ENCODE data around the gene LIMS2.

Gene LIMS2

GRCh38 chr2:127597984-127598380 lies 77.3 kb downstream of the LIMS2 start:
- peaks cover 10% of the 10 kb centered on the region; the same call in 1 of the 2 replicates for H3K9me3 ChIP-seq (ENCODE audit: insufficient read depth, low read depth, low read length)
- no peak overlapping the region for H3K9ac ChIP-seq (ENCODE audit: low read depth, low read length, poor library complexity, severe bottlenecking)
- H3K4me1 ChIP-seq (ENCODE audit: insufficient read depth, low read length, poor library complexity, severe bottlenecking) = peaks cover 21% of the 10 kb centered on the region
- peak overlapping the region; percentile 8 for H3K4me2 ChIP-seq (ENCODE audit: low read depth, low read length, poor library complexity, severe bottlenecking)
- no peaks in the 10 kb centered on the region for H3K36me3 ChIP-seq (ENCODE audit: insufficient read depth, low read length)
- no peak for TF ChIP-seq EZH2phosphoT487 (IDR thresholded peaks at IDR 0.05; ENCODE audit: borderline replicate concordance)
- TF ChIP-seq CTCF (conservative IDR thresholded peaks at IDR 0.05; ENCODE audit: low read length) = no peak
- H4K20me1 ChIP-seq (ENCODE audit: insufficient read depth, low read length, poor library complexity, severe bottlenecking) = no peaks in the 10 kb centered on the region
- no peaks in the 10 kb centered on the region for H3F3A ChIP-seq (ENCODE audit: low read depth)
- H2AFZ ChIP-seq (ENCODE audit: low read length) = 0 out of 2 replicates have a peak overlapping the region, but pooled peaks have one; percentile 15
- no peaks in the 10 kb centered on the region for H3K79me2 ChIP-seq (ENCODE audit: insufficient read depth, low read length)
- no peaks in the 10 kb centered on the region for H3K9me2 ChIP-seq (replicated peaks; ENCODE audit: low read depth, low read length)
- H3K27me3 ChIP-seq (ENCODE audit: insufficient read depth, low read length, poor library complexity, severe bottlenecking) = no peaks in the 10 kb centered on the region
- H3K4me3 ChIP-seq (ENCODE audit: low read length, poor library complexity, severe bottlenecking) = no peak overlapping the region

- Histone ChIP-seq H3K9me2 (replicated peaks; ENCODE audit: low read depth, low read length) (no peaks in the 10 kb centered on the region), H3K36me3 (ENCODE audit: insufficient read depth, low read length) (no peaks in the 10 kb centered on the region), H3K27me3 (ENCODE audit: insufficient read depth, low read length, poor library complexity, severe bottlenecking) (no peaks in the 10 kb centered on the region), H3K9ac (ENCODE audit: low read depth, low read length, poor library complexity, severe bottlenecking) (no peak overlapping the region), H3K9me3 (ENCODE audit: insufficient read depth, low read depth, low read length) (peaks cover 8% of the 10 kb centered on the region; the same call in 1 of the 2 replicates), H2AFZ (ENCODE audit: low read length) (no peak overlapping the region), H3K4me3 (ENCODE audit: low read length, poor library complexity, severe bottlenecking) (no peak overlapping the region), H3F3A (ENCODE audit: low read depth) (no peaks in the 10 kb centered on the region), H3K79me2 (ENCODE audit: insufficient read depth, low read length) (no peaks in the 10 kb centered on the region), H3K4me1 (ENCODE audit: insufficient read depth, low read length, poor library complexity, severe bottlenecking) (peaks cover 21% of the 10 kb centered on the region), H3K4me2 (ENCODE audit: low read depth, low read length, poor library complexity, severe bottlenecking) (peak overlapping the region; percentile 8), H4K20me1 (ENCODE audit: insufficient read depth, low read length, poor library complexity, severe bottlenecking) (no peaks in the 10 kb centered on the region)
- TF ChIP-seq CTCF (conservative IDR thresholded peaks at IDR 0.05; ENCODE audit: low read length) (no peak), EZH2phosphoT487 (IDR thresholded peaks at IDR 0.05; ENCODE audit: borderline replicate concordance) (no peak)
These were observed 78.0 kb downstream of the LIMS2 start for GRCh38 chr2:127597046-127597983.

GRCh38 chr2:127596311-127597045 lies 78.9 kb downstream of the LIMS2 start:
- H3F3A ChIP-seq (ENCODE audit: low read depth) = no peaks in the 10 kb centered on the region
- H3K4me2 ChIP-seq (ENCODE audit: low read depth, low read length, poor library complexity, severe bottlenecking) = no peak overlapping the region
- no peaks in the 10 kb centered on the region for H3K36me3 ChIP-seq (ENCODE audit: insufficient read depth, low read length)
- H3K27me3 ChIP-seq (ENCODE audit: insufficient read depth, low read length, poor library complexity, severe bottlenecking) = no peaks in the 10 kb centered on the region
- H3K4me3 ChIP-seq (ENCODE audit: low read length, poor library complexity, severe bottlenecking) = no peak overlapping the region
- peaks cover 8% of the 10 kb centered on the region; the same call in 1 of the 2 replicates for H3K9me3 ChIP-seq (ENCODE audit: insufficient read depth, low read depth, low read length)
- TF ChIP-seq CTCF (conservative IDR thresholded peaks at IDR 0.05; ENCODE audit: low read length) = no peak
- no peak for TF ChIP-seq EZH2phosphoT487 (IDR thresholded peaks at IDR 0.05; ENCODE audit: borderline replicate concordance)
- H3K9me2 ChIP-seq (replicated peaks; ENCODE audit: low read depth, low read length) = no peaks in the 10 kb centered on the region
- no peak overlapping the region for H2AFZ ChIP-seq (ENCODE audit: low read length)
- H3K79me2 ChIP-seq (ENCODE audit: insufficient read depth, low read length) = no peaks in the 10 kb centered on the region
- H4K20me1 ChIP-seq (ENCODE audit: insufficient read depth, low read length, poor library complexity, severe bottlenecking) = no peaks in the 10 kb centered on the region
- peaks cover 24% of the 10 kb centered on the region for H3K4me1 ChIP-seq (ENCODE audit: insufficient read depth, low read length, poor library complexity, severe bottlenecking)
- H3K9ac ChIP-seq (ENCODE audit: low read depth, low read length, poor library complexity, severe bottlenecking) = no peak overlapping the region

Data from Loucy (cell line).